ENCODE data around the gene PTGDR.

DNA sequence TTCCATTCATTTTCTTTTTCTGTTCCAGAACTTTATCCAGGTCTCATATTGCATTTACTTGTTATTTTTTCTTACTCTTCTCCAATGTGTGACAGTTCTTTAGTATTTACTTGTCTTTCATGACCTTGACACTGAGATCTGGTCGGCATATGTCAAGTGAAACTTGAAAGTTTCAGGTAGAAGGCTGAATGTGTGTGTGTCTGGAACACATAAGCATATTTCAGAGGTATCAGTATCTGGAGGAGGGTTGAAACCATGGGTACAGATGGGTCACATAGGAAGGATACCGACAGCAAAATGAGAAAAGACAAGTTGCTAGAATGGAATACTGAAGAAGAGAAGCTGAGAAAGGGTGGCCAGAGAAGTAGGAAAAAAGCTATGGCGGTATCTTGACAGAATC, 22.5 kb upstream of the PTGDR start:
- TF ChIP-seq CTCF (IDR thresholded peaks at IDR 0.05 in 2 of 3, conservative IDR thresholded peaks at IDR 0.05 in 1 of 3; ENCODE audit: insufficient read depth in 2 of 3, low read depth in 1 of 3, low read length in 3 of 3) (no peak), PHF8 (IDR thresholded peaks at IDR 0.05; ENCODE audit: borderline replicate concordance, low read length) (no peak), NCOA2 (IDR thresholded peaks at IDR 0.05; ENCODE audit: partially characterized antibody in 2 of 2) (no peak), ZNF644 (tag; IDR thresholded peaks at IDR 0.05; ENCODE audit: low read depth) (no peak), RNF2 (IDR thresholded peaks at IDR 0.05) (no peak), ZNF146 (CRISPR knock-in tag; IDR thresholded peaks at IDR 0.05; ENCODE audit: unreplicated experiment) (no peak)
- TF ChIP-seq, protein P1, sequence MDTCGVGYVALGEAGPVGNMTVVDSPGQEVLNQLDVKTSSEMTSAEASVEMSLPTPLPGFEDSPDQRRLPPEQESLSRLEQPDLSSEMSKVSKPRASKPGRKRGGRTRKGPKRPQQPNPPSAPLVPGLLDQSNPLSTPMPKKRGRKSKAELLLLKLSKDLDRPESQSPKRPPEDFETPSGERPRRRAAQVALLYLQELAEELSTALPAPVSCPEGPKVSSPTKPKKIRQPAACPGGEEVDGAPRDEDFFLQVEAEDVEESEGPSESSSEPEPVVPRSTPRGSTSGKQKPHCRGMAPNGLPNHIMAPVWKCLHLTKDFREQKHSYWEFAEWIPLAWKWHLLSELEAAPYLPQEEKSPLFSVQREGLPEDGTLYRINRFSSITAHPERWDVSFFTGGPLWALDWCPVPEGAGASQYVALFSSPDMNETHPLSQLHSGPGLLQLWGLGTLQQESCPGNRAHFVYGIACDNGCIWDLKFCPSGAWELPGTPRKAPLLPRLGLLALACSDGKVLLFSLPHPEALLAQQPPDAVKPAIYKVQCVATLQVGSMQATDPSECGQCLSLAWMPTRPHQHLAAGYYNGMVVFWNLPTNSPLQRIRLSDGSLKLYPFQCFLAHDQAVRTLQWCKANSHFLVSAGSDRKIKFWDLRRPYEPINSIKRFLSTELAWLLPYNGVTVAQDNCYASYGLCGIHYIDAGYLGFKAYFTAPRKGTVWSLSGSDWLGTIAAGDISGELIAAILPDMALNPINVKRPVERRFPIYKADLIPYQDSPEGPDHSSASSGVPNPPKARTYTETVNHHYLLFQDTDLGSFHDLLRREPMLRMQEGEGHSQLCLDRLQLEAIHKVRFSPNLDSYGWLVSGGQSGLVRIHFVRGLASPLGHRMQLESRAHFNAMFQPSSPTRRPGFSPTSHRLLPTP (IDR thresholded peaks at IDR 0.05; ENCODE audit: borderline replicate concordance, extremely low read depth, insufficient read length): no peak
- TF ChIP-seq, protein P2, sequence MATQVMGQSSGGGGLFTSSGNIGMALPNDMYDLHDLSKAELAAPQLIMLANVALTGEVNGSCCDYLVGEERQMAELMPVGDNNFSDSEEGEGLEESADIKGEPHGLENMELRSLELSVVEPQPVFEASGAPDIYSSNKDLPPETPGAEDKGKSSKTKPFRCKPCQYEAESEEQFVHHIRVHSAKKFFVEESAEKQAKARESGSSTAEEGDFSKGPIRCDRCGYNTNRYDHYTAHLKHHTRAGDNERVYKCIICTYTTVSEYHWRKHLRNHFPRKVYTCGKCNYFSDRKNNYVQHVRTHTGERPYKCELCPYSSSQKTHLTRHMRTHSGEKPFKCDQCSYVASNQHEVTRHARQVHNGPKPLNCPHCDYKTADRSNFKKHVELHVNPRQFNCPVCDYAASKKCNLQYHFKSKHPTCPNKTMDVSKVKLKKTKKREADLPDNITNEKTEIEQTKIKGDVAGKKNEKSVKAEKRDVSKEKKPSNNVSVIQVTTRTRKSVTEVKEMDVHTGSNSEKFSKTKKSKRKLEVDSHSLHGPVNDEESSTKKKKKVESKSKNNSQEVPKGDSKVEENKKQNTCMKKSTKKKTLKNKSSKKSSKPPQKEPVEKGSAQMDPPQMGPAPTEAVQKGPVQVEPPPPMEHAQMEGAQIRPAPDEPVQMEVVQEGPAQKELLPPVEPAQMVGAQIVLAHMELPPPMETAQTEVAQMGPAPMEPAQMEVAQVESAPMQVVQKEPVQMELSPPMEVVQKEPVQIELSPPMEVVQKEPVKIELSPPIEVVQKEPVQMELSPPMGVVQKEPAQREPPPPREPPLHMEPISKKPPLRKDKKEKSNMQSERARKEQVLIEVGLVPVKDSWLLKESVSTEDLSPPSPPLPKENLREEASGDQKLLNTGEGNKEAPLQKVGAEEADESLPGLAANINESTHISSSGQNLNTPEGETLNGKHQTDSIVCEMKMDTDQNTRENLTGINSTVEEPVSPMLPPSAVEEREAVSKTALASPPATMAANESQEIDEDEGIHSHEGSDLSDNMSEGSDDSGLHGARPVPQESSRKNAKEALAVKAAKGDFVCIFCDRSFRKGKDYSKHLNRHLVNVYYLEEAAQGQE (IDR thresholded peaks at IDR 0.05; ENCODE audit: borderline replicate concordance): no peak
- TF ChIP-seq, protein P2 (CRISPR knock-in tag; IDR thresholded peaks at IDR 0.05; ENCODE audit: low read depth): no peak
